SK-MEL-5 (cell line): ENCODE data around the gene HDHD2. TPM values are rescaled to one million over a fixed set of nuclear protein-coding genes. Genes with fewer than 3 reads are reported as not detected.

ENCODE experiments used
- DNase-seq: peaks from one replicate; pipeline ENCODE4 v3.0.0-alpha.2; 2016; ENCODE audit warnings: low read depth, low spot score
- in situ Hi-C: cut with HindIII; loops from 2 replicates; pipeline ENCODE4 v1.10.0; 2016; ENCODE audit warnings: low sequenced_read_pairs, high pct_unique_total_duplicates, low pct_unique_long_range_greater_than_20kb
- small RNA-seq, 2 experiments: library from RNA; depleted of rRNA; stranded (forward); fragments of <200 nt; gene quantifications; one replicate each; pipeline ENCODE3, GENCODE V24; 2014
- total RNA-seq: library from RNA; depleted of rRNA; stranded (reverse); fragments of >200 nt; shearing (Covaris generic); gene quantifications from 2 replicates; pipeline ENCODE4 v1.2.3, GENCODE V29; 2014; rRNA removed

The HDHD2 gene
- total RNA-seq, 1 experiment from 2014 or later: 14.3 TPM

GRCh38 chr18:47095810-47096209 is 54.5 kb downstream of the HDHD2 start:
- DNase-seq: no peak
- in situ Hi-C loops: no loop called here

- in situ Hi-C loops: no loop called here
- no peak for DNase-seq
These were observed 62.6 kb downstream of the HDHD2 start for GRCh38 chr18:47087676-47088075.

GRCh38 chr18:47081578-47081977 is 68.7 kb downstream of the HDHD2 start:
- no peak for DNase-seq

GRCh38 chr18:47080872-47081271 is 69.4 kb downstream of the HDHD2 start:
- in situ Hi-C loops: no loop called here
- DNase-seq: no peak

More at GRCh38 chr18:47081578-47081977, 68.7 kb downstream of the HDHD2 start:
- in situ Hi-C loops: no loop called here

GRCh38 chr18:47077111-47077510 is 73.2 kb downstream of the HDHD2 start:
- no peak for DNase-seq
- in situ Hi-C loops: no loop called here

GRCh38 chr18:47075098-47075883 is 75.0 kb downstream of the HDHD2 start:
- in situ Hi-C loops: no loop called here
- DNase-seq: no peak

GRCh38 chr18:47067648-47068047 is 82.7 kb downstream of the HDHD2 start:
- DNase-seq: no peak
- in situ Hi-C loops: no loop called here

GRCh38 chr18:47063096-47063495 is 87.2 kb downstream of the HDHD2 start:
- in situ Hi-C loops: no loop called here
- DNase-seq: no peak

GRCh38 chr18:47062471-47062870 is 87.8 kb downstream of the HDHD2 start:
- DNase-seq: no peak
- in situ Hi-C loops: no loop called here

Small RNA genes lying within 50 kb of the gene (small RNA-seq; reads per million reads assigned to genes)
- 0 reads per million in 2 experiments for gene AC012254.4

Other genes with a start within 250 kb of the HDHD2 start
- gene PIAS2, start 233.0 kb downstream of the HDHD2 start, total RNA-seq: 29.0 and 32.3 TPM in 2 replicates
- gene KATNAL2, start 232.9 kb downstream of the HDHD2 start, total RNA-seq: 9.5 and 10.0 TPM in 2 replicates
- not detected in 2 replicates for gene ELOA2, start 114.9 kb downstream of the HDHD2 start, total RNA-seq
- 51.6 and 63.6 TPM in 2 replicates for gene IER3IP1, start 25.9 kb upstream of the HDHD2 start, total RNA-seq
- not detected in 2 replicates for gene SKOR2, start 101.2 kb upstream of the HDHD2 start, total RNA-seq